GM12892 (cell line): ENCODE results near the gene UTRN.

Source experiments
- POLR2A ChIP-seq: IDR thresholded peaks from 2 replicates; pipeline ENCODE4 v1.6.1; 2011; ENCODE audit warnings: low read depth, low read length, control low read depth
- POLR2AphosphoS5 ChIP-seq: IDR thresholded peaks from 2 replicates; pipeline ENCODE4 v1.6.1; 2011; ENCODE audit warnings: low read depth, low read length, control low read depth

GRCh38 chr6:144259986-144260385 is 25.1 kb upstream of the UTRN start:
- no peak for TF ChIP-seq POLR2AphosphoS5
- no peak for TF ChIP-seq POLR2A
